Measurements from ENCODE around the gene HIVEP1. TPM values are rescaled to one million over a fixed set of nuclear protein-coding genes. Genes with fewer than 3 reads are reported as not detected.

Gene HIVEP1
- total RNA-seq, 1 donor from 2014 or later = 22.8 TPM

DNA sequence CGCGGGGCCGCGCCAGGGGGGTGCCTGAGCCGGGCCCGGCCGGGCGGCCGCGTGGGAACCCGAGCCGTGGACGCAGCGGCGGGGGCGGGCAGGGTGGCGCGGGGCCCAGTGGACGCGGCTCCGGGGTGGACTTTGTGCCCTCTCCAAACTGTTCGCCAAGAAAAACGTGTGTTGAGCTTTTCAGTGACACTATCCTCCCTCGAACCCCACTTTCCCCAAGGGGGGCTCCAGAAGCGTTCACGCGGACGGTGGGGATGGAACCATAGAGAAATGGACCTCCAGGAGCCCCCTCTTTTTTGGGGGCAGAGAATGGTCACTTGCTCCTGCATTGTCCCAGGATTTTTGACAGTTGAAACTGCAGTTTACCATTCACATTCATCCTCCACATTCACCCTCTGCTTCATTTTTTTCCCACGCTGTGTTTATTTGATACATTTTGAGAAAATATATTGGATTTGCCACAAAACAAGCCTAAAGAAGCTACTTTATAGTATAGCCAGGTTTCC lies 2.9 kb upstream of the HIVEP1 start:
- Histone ChIP-seq H3K4me1 (peaks cover 33% of the 10 kb centered on the region), H3K27me3 (ENCODE audit: low read depth) (no peaks in the 10 kb centered on the region), H3K4me3 (peak overlapping the region; percentile 73), H3K36me3 (no peaks in the 10 kb centered on the region), H3K27ac (peak overlapping the region; percentile 96), H3K9me3 (no peaks in the 10 kb centered on the region)
- TF ChIP-seq, protein P1, sequence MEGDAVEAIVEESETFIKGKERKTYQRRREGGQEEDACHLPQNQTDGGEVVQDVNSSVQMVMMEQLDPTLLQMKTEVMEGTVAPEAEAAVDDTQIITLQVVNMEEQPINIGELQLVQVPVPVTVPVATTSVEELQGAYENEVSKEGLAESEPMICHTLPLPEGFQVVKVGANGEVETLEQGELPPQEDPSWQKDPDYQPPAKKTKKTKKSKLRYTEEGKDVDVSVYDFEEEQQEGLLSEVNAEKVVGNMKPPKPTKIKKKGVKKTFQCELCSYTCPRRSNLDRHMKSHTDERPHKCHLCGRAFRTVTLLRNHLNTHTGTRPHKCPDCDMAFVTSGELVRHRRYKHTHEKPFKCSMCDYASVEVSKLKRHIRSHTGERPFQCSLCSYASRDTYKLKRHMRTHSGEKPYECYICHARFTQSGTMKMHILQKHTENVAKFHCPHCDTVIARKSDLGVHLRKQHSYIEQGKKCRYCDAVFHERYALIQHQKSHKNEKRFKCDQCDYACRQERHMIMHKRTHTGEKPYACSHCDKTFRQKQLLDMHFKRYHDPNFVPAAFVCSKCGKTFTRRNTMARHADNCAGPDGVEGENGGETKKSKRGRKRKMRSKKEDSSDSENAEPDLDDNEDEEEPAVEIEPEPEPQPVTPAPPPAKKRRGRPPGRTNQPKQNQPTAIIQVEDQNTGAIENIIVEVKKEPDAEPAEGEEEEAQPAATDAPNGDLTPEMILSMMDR (IDR thresholded peaks at IDR 0.05) = no peak
- ATAC-seq = no peak
- intact Hi-C loops (cut with DNase I) = no loop called here
- no peak for DNase-seq

DNA sequence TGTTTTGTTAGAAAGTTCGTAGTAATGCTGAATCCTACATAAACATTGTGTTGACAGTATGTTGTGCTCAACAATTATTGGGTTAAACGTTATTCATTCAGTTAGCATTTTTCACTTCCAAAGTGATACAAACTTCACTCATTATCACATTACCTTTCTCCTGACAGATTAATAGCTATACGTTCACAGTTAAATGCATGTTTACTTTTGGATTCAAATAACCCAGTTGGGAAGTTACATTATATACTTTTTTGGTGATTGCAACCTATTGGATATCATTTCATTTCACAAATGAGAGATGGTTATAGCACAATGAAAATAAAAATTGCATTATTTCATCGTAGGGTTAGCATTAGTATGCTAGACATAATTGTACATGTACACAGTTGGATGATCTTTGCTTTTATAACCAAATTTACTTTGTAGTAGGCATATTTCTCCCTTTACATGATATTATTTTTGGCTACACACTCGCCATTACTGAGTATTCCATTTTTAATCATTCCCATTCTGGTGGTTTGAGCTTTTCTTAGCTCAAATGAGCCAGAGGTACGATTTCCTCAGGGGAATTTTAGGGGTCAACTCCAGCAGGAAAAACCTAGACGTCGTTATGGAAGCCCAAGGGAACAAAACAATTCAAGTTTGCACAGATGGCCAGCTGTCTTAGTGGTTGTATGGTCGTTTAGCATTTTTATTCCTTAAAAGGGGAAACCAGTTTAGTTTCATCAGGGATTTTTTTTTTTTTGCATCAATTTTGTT lies 2.1 kb upstream of the HIVEP1 start:
- intact Hi-C loops (cut with DNase I) = no loop called here
- no peak for DNase-seq

GRCh38 chr6:12010635-12011275 lies 1.4 kb upstream of the HIVEP1 start:
- intact Hi-C loops (cut with DNase I) = no loop called here
- Histone ChIP-seq H3K4me1 (peaks cover 33% of the 10 kb centered on the region), H3K27me3 (ENCODE audit: low read depth) (no peaks in the 10 kb centered on the region), H3K27ac (peak overlapping the region; percentile 96), H3K36me3 (no peaks in the 10 kb centered on the region), H3K9me3 (no peaks in the 10 kb centered on the region), H3K4me3 (peak overlapping the region; percentile 73)
- DNase-seq = peak; percentile 77
- peak; percentile 7 to 27 for ATAC-seq
- TF ChIP-seq, protein P1 (IDR thresholded peaks at IDR 0.05) = no peak

More for the DNA sequence above, 2.1 kb upstream of the HIVEP1 start:
- Histone ChIP-seq H3K4me1 (peaks cover 33% of the 10 kb centered on the region), H3K36me3 (no peaks in the 10 kb centered on the region), H3K9me3 (no peaks in the 10 kb centered on the region), H3K4me3 (peak overlapping the region; percentile 73), H3K27me3 (ENCODE audit: low read depth) (no peaks in the 10 kb centered on the region), H3K27ac (peak overlapping the region; percentile 96)
- TF ChIP-seq, protein P1 (IDR thresholded peaks at IDR 0.05) = no peak
- no peak for ATAC-seq

DNA sequence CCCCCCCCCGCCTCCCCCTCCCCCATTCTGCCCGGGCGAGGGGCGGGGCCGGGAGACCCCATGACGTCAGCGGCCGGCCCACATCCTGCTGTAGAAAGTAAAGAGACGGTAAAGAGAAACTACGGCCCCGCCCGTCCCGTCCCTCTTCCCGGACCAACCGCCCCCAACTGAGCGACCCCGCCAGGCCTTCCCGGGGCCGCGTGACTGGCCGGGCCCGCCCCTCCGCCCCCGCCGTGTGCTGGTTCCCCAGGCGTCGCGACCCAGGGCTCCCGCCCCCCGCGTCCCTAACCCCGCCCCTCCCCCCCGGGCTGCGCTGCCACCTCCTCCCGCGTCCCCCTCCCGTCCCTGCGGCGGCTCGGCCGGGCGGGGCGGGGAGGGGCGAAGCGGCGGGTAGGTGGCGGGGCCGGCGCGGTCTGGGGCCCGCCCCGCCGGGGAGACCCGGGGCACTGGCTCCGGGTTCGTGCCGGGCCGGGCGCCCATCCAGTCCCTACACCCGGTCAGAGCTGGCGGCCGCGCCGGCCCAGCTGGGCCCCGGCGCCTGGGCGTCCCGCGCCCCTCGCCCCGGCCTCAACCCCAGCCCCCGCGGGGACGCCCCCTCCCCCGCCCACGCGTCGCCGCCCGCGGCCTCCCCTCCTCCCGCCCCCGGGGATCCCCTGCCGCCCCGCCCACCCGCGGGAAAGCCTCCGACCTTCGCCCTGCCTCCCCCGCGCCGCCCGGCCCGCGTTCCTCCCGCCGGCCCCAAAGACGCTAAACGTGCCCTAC lies 655 bp upstream of the HIVEP1 start:
- Histone ChIP-seq H3K36me3 (peaks cover under 1% of the 10 kb centered on the region), H3K27me3 (ENCODE audit: low read depth) (no peaks in the 10 kb centered on the region), H3K4me1 (peaks cover 33% of the 10 kb centered on the region), H3K27ac (peak overlapping the region; percentile 96), H3K4me3 (peak overlapping the region; percentile 73), H3K9me3 (no peaks in the 10 kb centered on the region)
- ATAC-seq (peak; percentile 91 to 95), DNase-seq (peak; percentile 99)
- intact Hi-C loops (cut with DNase I) = no loop called here
- TF ChIP-seq, protein P1 (IDR thresholded peaks at IDR 0.05) = no peak

DNA sequence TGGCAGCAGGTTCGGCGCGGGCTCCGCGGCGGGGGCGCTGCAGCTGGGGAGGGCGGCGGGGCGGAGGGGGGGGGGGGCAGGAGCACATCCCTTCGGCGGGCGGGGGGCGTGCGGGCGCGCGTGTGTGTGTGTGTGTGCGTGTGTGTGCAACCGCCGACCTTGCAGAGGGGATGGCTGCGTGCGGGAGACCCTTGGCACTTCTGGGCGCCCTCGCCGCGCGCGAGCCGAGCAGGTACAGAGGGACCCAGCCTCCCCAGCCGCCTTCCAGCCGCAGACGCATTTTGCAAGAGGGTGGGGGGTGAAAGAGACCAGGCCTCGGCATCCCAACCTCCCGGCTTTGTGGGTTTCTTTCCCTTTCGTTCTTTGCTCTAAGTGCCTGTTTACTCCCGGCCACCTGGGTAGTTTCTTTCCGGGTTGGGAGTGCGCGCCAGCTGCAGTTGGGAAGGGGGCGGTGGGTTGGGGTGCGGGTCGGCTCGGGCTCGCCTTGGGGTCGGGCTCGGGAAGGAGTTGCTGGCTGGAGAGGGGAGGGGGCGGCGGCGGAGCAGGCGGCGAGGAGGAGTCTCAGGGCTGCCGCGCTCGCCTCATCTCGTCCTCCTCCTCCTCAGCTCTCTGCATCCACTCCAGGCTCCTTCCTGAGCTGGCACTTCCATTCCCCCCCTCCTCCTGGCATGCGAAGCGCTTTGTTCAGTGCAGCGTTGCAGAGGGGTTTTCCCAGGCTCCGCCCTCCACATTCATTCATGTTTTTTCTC lies 620 bp downstream of the HIVEP1 start:
- no peaks in the 10 kb centered on the region for H3K27me3 ChIP-seq (ENCODE audit: low read depth)
- no peaks in the 10 kb centered on the region for H3K9me3 ChIP-seq
- H3K36me3 ChIP-seq = peaks cover 14% of the 10 kb centered on the region
- peak; percentile 74 for DNase-seq
- TF ChIP-seq, protein P1 (IDR thresholded peaks at IDR 0.05) = no peak
- intact Hi-C loops (cut with DNase I) = no loop called here
- H3K27ac ChIP-seq = peak overlapping the region; percentile 96
- H3K4me1 ChIP-seq = peaks cover 31% of the 10 kb centered on the region
- peak; percentile 27 to 61 for ATAC-seq
- H3K4me3 ChIP-seq = peak overlapping the region; percentile 73

All from lower lobe of right lung (tissue), 2 donors.